ENCODE measurements around the gene NUB1.

GRCh38 chr7:151292850-151293249, 48.8 kb upstream of the NUB1 start:
- TF ChIP-seq CTCF (IDR thresholded peaks at IDR 0.05; ENCODE audit: insufficient read depth, low read depth, low read length) (no peak), EZH2 (IDR thresholded peaks at IDR 0.05; ENCODE audit: insufficient read depth, low read length) (no peak)

Data from astrocyte (in vitro differentiated cells and primary cell).